ENCODE results near the gene SAMM50. TPM values are rescaled to one million over a fixed set of nuclear protein-coding genes. Genes with fewer than 3 reads are reported as not detected.

The SAMM50 gene
- total RNA-seq, 5 donors from 2014 or later (not counting 1 experiment from before 2014, with no cell fraction given) = 27.1 to 40.4 (median 33.2) TPM

- Histone ChIP-seq H3K36me3 (ENCODE audit: control insufficient read depth in 2 of 2, extremely low read depth in 1 of 2, insufficient read depth in 1 of 2, low read length in 1 of 2) (no peaks in the 10 kb centered on the region), H3K27me3 (replicated peaks in 1 of 2; ENCODE audit: control insufficient read depth in 2 of 2, extremely low read depth in 1 of 2, insufficient read depth in 2 of 2, low read length in 1 of 2) (peaks cover 0 to 14% of the 10 kb centered on the region in 2 experiments), H3K4me3 (ENCODE audit: control insufficient read depth in 1 of 2, extremely low read depth in 1 of 2, low read length in 1 of 2) (peak overlapping the region; percentile 45 to 58), H3K9me3 (no peaks in the 10 kb centered on the region), H3K27ac (ENCODE audit: low read length) (peak overlapping the region; percentile 49), H3K4me1 (ENCODE audit: control insufficient read depth in 1 of 2, extremely low read depth in 1 of 2, insufficient read depth in 2 of 2, low read length in 2 of 2) (peaks cover 9 to 41% of the 10 kb centered on the region in 2 experiments)
- H3K27me3 Mint-ChIP-seq = peaks cover 14 to 32% of the 10 kb centered on the region in 2 donors
- DNase-seq = peak in 9 of 35 experiments; percentile 8 to 46 (median 16)
- ChIA-PET CTCF (no interaction called here), POLR2A (interaction anchor here in 1 of 2 donors (0.6 kb wide), 1 partner anchor 158 kb away, joined by 4 read pairs; no protein-coding TSS in a partner anchor)
- peak; percentile 31 to 61 (median 51) for ATAC-seq (replicated peaks in 1 of 4)
- H3K4me1 Mint-ChIP-seq = peaks cover 25 to 29% (median 28%) of the 10 kb centered on the region in 3 donors
- H3K27ac Mint-ChIP-seq = peak overlapping the region in 1 of 2 donors; percentile 44
- 7% methylated on average over 47 of the region's 54 CpGs for WGBS (ENCODE audit: insufficient coverage)
- H3K4me3 Mint-ChIP-seq = peak overlapping the region; percentile 60 to 75 (median 69)
- no peaks in the 10 kb centered on the region for H3K9me3 Mint-ChIP-seq
- no peaks in the 10 kb centered on the region for H3K36me3 Mint-ChIP-seq
These were observed 68.4 kb downstream of the SAMM50 start for GRCh38 chr22:44023404-44024287.

- ATAC-seq (replicated peaks in 1 of 4) = peak; percentile 6 to 47 (median 23)
- 1% methylated on average over 83 of the region's 83 CpGs for WGBS (ENCODE audit: insufficient coverage)
- H3K4me1 Mint-ChIP-seq = peaks cover 25 to 30% (median 29%) of the 10 kb centered on the region in 3 donors
- no peaks in the 10 kb centered on the region for H3K9me3 Mint-ChIP-seq
- H3K27me3 Mint-ChIP-seq = peaks cover 14 to 32% of the 10 kb centered on the region in 2 donors
- DNase-seq = peak in 6 of 35 experiments; percentile 4 to 39 (median 12)
- ChIA-PET CTCF (no interaction called here), POLR2A (interaction anchor here in 1 of 2 donors (0.6 kb wide), 1 partner anchor 157 kb away, joined by 4 read pairs; no protein-coding TSS in a partner anchor)
- H3K36me3 Mint-ChIP-seq = no peaks in the 10 kb centered on the region
- peak within 1 kb of the TSS; percentile 64 to 75 (median 70) for H3K4me3 Mint-ChIP-seq
- peaks cover 9 to 41% of the 10 kb centered on the region in 2 experiments for H3K4me1 ChIP-seq (ENCODE audit: control insufficient read depth in 1 of 2, extremely low read depth in 1 of 2, insufficient read depth in 2 of 2, low read length in 2 of 2)
- H3K27me3 ChIP-seq (replicated peaks in 1 of 2; ENCODE audit: control insufficient read depth in 2 of 2, extremely low read depth in 1 of 2, insufficient read depth in 2 of 2, low read length in 1 of 2) = peaks cover 0 to 14% of the 10 kb centered on the region in 2 experiments
- H3K27ac Mint-ChIP-seq = peak within 1 kb of the TSS; percentile 60 to 63
- H3K9me3 ChIP-seq = no peaks in the 10 kb centered on the region
- H3K4me3 ChIP-seq (ENCODE audit: control insufficient read depth in 1 of 2, extremely low read depth in 1 of 2, low read length in 1 of 2) = peak within 1 kb of the TSS; percentile 58 to 66
- H3K27ac ChIP-seq (ENCODE audit: low read length) = peak within 1 kb of the TSS; percentile 49
- no peaks in the 10 kb centered on the region for H3K36me3 ChIP-seq (ENCODE audit: control insufficient read depth in 2 of 2, extremely low read depth in 1 of 2, insufficient read depth in 1 of 2, low read length in 1 of 2)
These were observed 69.2 kb downstream of the SAMM50 start, which contains the start of gene PARVB for GRCh38 chr22:44024288-44024921. Gene PARVB, plus strand, starts transcription at chr22:44024302. Its CDS starts 38 bp downstream, at chr22:44024340.

- peak overlapping the region; percentile 60 to 77 for H3K27ac Mint-ChIP-seq
- H3K27me3 ChIP-seq (replicated peaks in 1 of 2; ENCODE audit: control insufficient read depth in 2 of 2, extremely low read depth in 1 of 2, insufficient read depth in 2 of 2, low read length in 1 of 2) = peaks cover 0 to 14% of the 10 kb centered on the region in 2 experiments
- H3K9me3 ChIP-seq = no peaks in the 10 kb centered on the region
- WGBS (ENCODE audit: insufficient coverage) = 79% methylated on average over 16 of the region's 26 CpGs
- no peaks in the 10 kb centered on the region for H3K9me3 Mint-ChIP-seq
- no peaks in the 10 kb centered on the region for H3K36me3 ChIP-seq (ENCODE audit: control insufficient read depth in 2 of 2, extremely low read depth in 1 of 2, insufficient read depth in 1 of 2, low read length in 1 of 2)
- H3K36me3 Mint-ChIP-seq = no peaks in the 10 kb centered on the region
- H3K27ac ChIP-seq (ENCODE audit: low read length) = peak overlapping the region; percentile 97
- ATAC-seq (replicated peaks in 1 of 4) (no peak), DNase-seq (peak in 2 of 35 experiments; percentile 13 to 58)
- ChIA-PET POLR2A (no interaction called here), CTCF (no interaction called here)
- peak overlapping the region in 1 of 2 donors; percentile 46 for H3K4me3 ChIP-seq (ENCODE audit: control insufficient read depth in 1 of 2, extremely low read depth in 1 of 2, low read length in 1 of 2)
- H3K27me3 Mint-ChIP-seq = peaks cover 14 to 32% of the 10 kb centered on the region in 2 donors
- peaks cover 25 to 30% (median 29%) of the 10 kb centered on the region in 3 donors for H3K4me1 Mint-ChIP-seq
- peaks cover 9 to 46% of the 10 kb centered on the region in 2 experiments for H3K4me1 ChIP-seq (ENCODE audit: control insufficient read depth in 1 of 2, extremely low read depth in 1 of 2, insufficient read depth in 2 of 2, low read length in 2 of 2)
- peak overlapping the region; percentile 64 to 74 (median 70) for H3K4me3 Mint-ChIP-seq
These were observed 70.2 kb downstream of the SAMM50 start for GRCh38 chr22:44025171-44026065.

GRCh38 chr22:44026066-44026629 is 70.9 kb downstream of the SAMM50 start:
- Mint-ChIP-seq H3K27me3 (peaks cover 14 to 31% of the 10 kb centered on the region in 2 donors), H3K36me3 (no peaks in the 10 kb centered on the region), H3K27ac (peak overlapping the region; percentile 73 to 94), H3K4me1 (peaks cover 32 to 35% (median 35%) of the 10 kb centered on the region in 3 donors), H3K4me3 (peak overlapping the region; percentile 37 to 65 (median 64)), H3K9me3 (no peaks in the 10 kb centered on the region)
- 83% methylated on average over 13 of the region's 17 CpGs for WGBS (ENCODE audit: insufficient coverage)
- CTCF ChIA-PET = interaction anchor here in 1 of 2 donors (0.9 kb wide), 1 partner anchor 33 kb away, joined by 3 read pairs; no protein-coding TSS in a partner anchor
- H3K4me1 ChIP-seq (ENCODE audit: control insufficient read depth in 1 of 2, extremely low read depth in 1 of 2, insufficient read depth in 2 of 2, low read length in 2 of 2) = peaks cover 11 to 53% of the 10 kb centered on the region in 2 experiments
- H3K36me3 ChIP-seq (ENCODE audit: control insufficient read depth in 2 of 2, extremely low read depth in 1 of 2, insufficient read depth in 1 of 2, low read length in 1 of 2) = no peaks in the 10 kb centered on the region
- ATAC-seq (replicated peaks in 1 of 4) (no peak), DNase-seq (no peak)
- POLR2A ChIA-PET = no interaction called here
- no peak overlapping the region for H3K4me3 ChIP-seq (ENCODE audit: control insufficient read depth in 1 of 2, extremely low read depth in 1 of 2, low read length in 1 of 2)
- peaks cover 0 to 14% of the 10 kb centered on the region in 2 experiments for H3K27me3 ChIP-seq (replicated peaks in 1 of 2; ENCODE audit: control insufficient read depth in 2 of 2, extremely low read depth in 1 of 2, insufficient read depth in 2 of 2, low read length in 1 of 2)
- H3K27ac ChIP-seq (ENCODE audit: low read length) = peak overlapping the region; percentile 97
- H3K9me3 ChIP-seq = no peaks in the 10 kb centered on the region

DNA sequence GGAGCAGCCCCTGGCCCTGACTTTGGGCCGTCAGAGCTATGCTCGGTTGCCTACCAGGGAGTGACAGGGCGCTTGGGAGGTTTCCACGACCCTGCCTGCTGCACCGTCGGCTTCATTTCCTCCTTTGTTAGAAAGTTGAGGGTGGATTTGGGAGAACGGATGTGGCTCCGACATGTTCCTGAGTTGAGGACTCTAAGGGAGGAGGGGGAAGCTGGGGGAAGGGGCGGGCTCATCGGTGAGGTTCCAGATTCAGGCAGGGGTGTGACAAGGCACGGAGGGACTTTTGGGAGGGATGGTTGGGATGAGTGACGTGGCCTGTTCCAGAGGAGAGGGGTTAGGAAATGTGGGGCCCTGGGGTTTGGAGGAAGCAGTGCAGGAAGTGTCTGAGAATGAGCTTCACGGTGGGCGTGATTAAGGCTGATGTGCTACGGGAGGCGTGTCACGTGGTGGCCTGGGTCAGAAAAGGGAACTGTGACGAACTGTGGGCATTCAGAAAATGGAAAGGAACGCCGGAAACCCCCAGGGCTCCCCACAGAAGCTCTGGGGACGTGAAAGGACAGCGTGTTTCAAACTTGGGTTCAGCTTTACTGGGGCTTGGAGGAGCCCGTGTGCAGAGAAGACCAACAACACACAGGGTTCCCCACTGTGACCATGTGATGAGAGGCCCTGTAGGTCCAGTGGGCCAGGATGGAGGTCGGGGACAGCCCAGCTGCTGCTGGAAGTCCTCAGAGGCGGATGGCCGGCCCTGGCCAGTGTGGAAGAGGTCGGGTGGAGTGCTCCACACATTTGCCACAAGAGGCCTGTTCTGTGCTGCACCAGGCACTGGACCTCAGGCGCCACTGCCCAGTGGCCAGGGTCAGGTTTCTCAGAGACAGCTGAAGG is 71.6 kb downstream of the SAMM50 start:
- ChIA-PET POLR2A (no interaction called here), CTCF (interaction anchor here in 1 of 2 donors (0.9 kb wide), 1 partner anchor 33 kb away, joined by 3 read pairs; no protein-coding TSS in a partner anchor)
- H3K27me3 ChIP-seq (replicated peaks in 1 of 2; ENCODE audit: control insufficient read depth in 2 of 2, extremely low read depth in 1 of 2, insufficient read depth in 2 of 2, low read length in 1 of 2) = peaks cover 0 to 14% of the 10 kb centered on the region in 2 experiments
- peak; percentile 56 to 84 (median 66) for ATAC-seq (replicated peaks in 1 of 4)
- Mint-ChIP-seq H3K36me3 (no peaks in the 10 kb centered on the region), H3K27me3 (peaks cover 14 to 30% of the 10 kb centered on the region in 2 donors), H3K9me3 (no peaks in the 10 kb centered on the region), H3K27ac (peak overlapping the region; percentile 88 to 94), H3K4me1 (peaks cover 39 to 43% (median 42%) of the 10 kb centered on the region in 3 donors), H3K4me3 (peak overlapping the region; percentile 64 to 68 (median 65))
- peak in 34 of 35 experiments; percentile 20 to 87 (median 60) for DNase-seq
- peak overlapping the region; percentile 43 to 59 for H3K4me3 ChIP-seq (ENCODE audit: control insufficient read depth in 1 of 2, extremely low read depth in 1 of 2, low read length in 1 of 2)
- no peaks in the 10 kb centered on the region for H3K9me3 ChIP-seq
- peaks cover 18 to 59% of the 10 kb centered on the region in 2 experiments for H3K4me1 ChIP-seq (ENCODE audit: control insufficient read depth in 1 of 2, extremely low read depth in 1 of 2, insufficient read depth in 2 of 2, low read length in 2 of 2)
- H3K36me3 ChIP-seq (ENCODE audit: control insufficient read depth in 2 of 2, extremely low read depth in 1 of 2, insufficient read depth in 1 of 2, low read length in 1 of 2) = no peaks in the 10 kb centered on the region
- WGBS (ENCODE audit: insufficient coverage) = 24% methylated on average over 25 of the region's 28 CpGs
- H3K27ac ChIP-seq (ENCODE audit: low read length) = peak overlapping the region; percentile 97
